Measurements from ENCODE around the gene MRPS15. TPM values are rescaled to one million over a fixed set of nuclear protein-coding genes. Genes with fewer than 3 reads are reported as not detected.

The MRPS15 gene
- total and polyA plus RNA-seq, 4 donors = 34.7 to 81.3 (median 57.8) TPM

- H3K36me3 ChIP-seq (ENCODE audit: control insufficient read depth in 1 of 2, insufficient read depth in 2 of 2, low read length in 1 of 2) = peaks cover 0 to 4% of the 10 kb centered on the region in 2 donors
- H3K4me1 ChIP-seq (ENCODE audit: control insufficient read depth in 1 of 2, insufficient read depth in 2 of 2, low read length in 2 of 2) = no peaks in the 10 kb centered on the region
- no peaks in the 10 kb centered on the region for H3K27me3 ChIP-seq (ENCODE audit: control insufficient read depth in 1 of 2, insufficient read depth in 2 of 2, low read length in 1 of 2)
- H3K9me3 ChIP-seq (ENCODE audit: control insufficient read depth, low read length) = no peaks in the 10 kb centered on the region
- H3K27ac ChIP-seq (ENCODE audit: low read depth in 1 of 2, low read length in 2 of 2) = no peak overlapping the region
- no peak overlapping the region for H3K4me3 ChIP-seq (ENCODE audit: low read length in 2 of 2)
- 79 to 82% methylated on average over 4 of the region's 4 CpGs for WGBS, 2 donors
- intact Hi-C loops (cut with DNase I) = no loop called here
- ATAC-seq (ENCODE audit: low FRiP score) (no peak), DNase-seq (no peak)
Observed at GRCh38 chr1:36432616-36433015, 31.6 kb downstream of the MRPS15 start.

- Histone ChIP-seq H3K4me3 (ENCODE audit: low read length in 2 of 2) (no peak overlapping the region), H3K27me3 (ENCODE audit: control insufficient read depth in 1 of 2, insufficient read depth in 2 of 2, low read length in 1 of 2) (no peaks in the 10 kb centered on the region), H3K27ac (ENCODE audit: low read depth in 1 of 2, low read length in 2 of 2) (no peak overlapping the region), H3K4me1 (ENCODE audit: control insufficient read depth in 1 of 2, insufficient read depth in 2 of 2, low read length in 2 of 2) (no peaks in the 10 kb centered on the region), H3K36me3 (ENCODE audit: control insufficient read depth in 1 of 2, insufficient read depth in 2 of 2, low read length in 1 of 2) (no peaks in the 10 kb centered on the region), H3K9me3 (ENCODE audit: control insufficient read depth, low read length) (no peaks in the 10 kb centered on the region)
- DNase-seq (no peak), ATAC-seq (ENCODE audit: low FRiP score) (no peak)
- intact Hi-C loops (cut with DNase I) = loop anchor here in 1 of 2 donors (10.0 kb wide), 1 partner anchor 331 kb away; no protein-coding TSS in a partner anchor
- WGBS, 2 donors = 66 to 72% methylated on average over 4 of the region's 4 CpGs
Observed at GRCh38 chr1:36425791-36426190, 38.4 kb downstream of the MRPS15 start.

- H3K4me3 ChIP-seq (ENCODE audit: low read length in 2 of 2) = no peak overlapping the region
- H3K4me1 ChIP-seq (ENCODE audit: control insufficient read depth in 1 of 2, insufficient read depth in 2 of 2, low read length in 2 of 2) = no peaks in the 10 kb centered on the region
- intact Hi-C loops (cut with DNase I) = loop anchor here (1.0 to 10.0 kb wide), 3 partner anchors 79 to 327 kb away; no protein-coding TSS in a partner anchor
- no peak overlapping the region for H3K27ac ChIP-seq (ENCODE audit: low read depth in 1 of 2, low read length in 2 of 2)
- H3K27me3 ChIP-seq (ENCODE audit: control insufficient read depth in 1 of 2, insufficient read depth in 2 of 2, low read length in 1 of 2) = no peaks in the 10 kb centered on the region
- no peak for ATAC-seq (ENCODE audit: low FRiP score)
- H3K9me3 ChIP-seq (ENCODE audit: control insufficient read depth, low read length) = no peaks in the 10 kb centered on the region
- H3K36me3 ChIP-seq (ENCODE audit: control insufficient read depth in 1 of 2, insufficient read depth in 2 of 2, low read length in 1 of 2) = peaks cover 0 to 3% of the 10 kb centered on the region in 2 donors
- no peak for DNase-seq
- 83 to 90% methylated on average over 7 of the region's 7 CpGs for WGBS, 2 donors
Observed at GRCh38 chr1:36421649-36422048, 42.5 kb downstream of the MRPS15 start.

- H3K27me3 ChIP-seq (ENCODE audit: control insufficient read depth in 1 of 2, insufficient read depth in 2 of 2, low read length in 1 of 2) = no peaks in the 10 kb centered on the region
- H3K4me3 ChIP-seq (ENCODE audit: low read length in 2 of 2) = no peak overlapping the region
- no peak overlapping the region for H3K27ac ChIP-seq (ENCODE audit: low read depth in 1 of 2, low read length in 2 of 2)
- intact Hi-C loops (cut with DNase I) = loop anchor here (1.0 to 10.0 kb wide), 3 partner anchors 78 to 326 kb away; no protein-coding TSS in a partner anchor
- no peaks in the 10 kb centered on the region for H3K9me3 ChIP-seq (ENCODE audit: control insufficient read depth, low read length)
- peaks cover 0 to 3% of the 10 kb centered on the region in 2 donors for H3K36me3 ChIP-seq (ENCODE audit: control insufficient read depth in 1 of 2, insufficient read depth in 2 of 2, low read length in 1 of 2)
- ATAC-seq (ENCODE audit: low FRiP score) (peak; percentile 95), DNase-seq (peak; percentile 89 to 97)
- WGBS, 2 donors = 13 to 22% methylated on average over 13 of the region's 13 CpGs
- no peaks in the 10 kb centered on the region for H3K4me1 ChIP-seq (ENCODE audit: control insufficient read depth in 1 of 2, insufficient read depth in 2 of 2, low read length in 2 of 2)
Observed at GRCh38 chr1:36420836-36421317, 43.3 kb downstream of the MRPS15 start.

- H3K36me3 ChIP-seq (ENCODE audit: control insufficient read depth in 1 of 2, insufficient read depth in 2 of 2, low read length in 1 of 2) = peaks cover 0 to 3% of the 10 kb centered on the region in 2 donors
- intact Hi-C loops (cut with DNase I) = loop anchor here (2.0 to 10.0 kb wide), 2 partner anchors 78 to 326 kb away; no protein-coding TSS in a partner anchor
- DNase-seq (no peak), ATAC-seq (ENCODE audit: low FRiP score) (peak; percentile 67)
- no peaks in the 10 kb centered on the region for H3K4me1 ChIP-seq (ENCODE audit: control insufficient read depth in 1 of 2, insufficient read depth in 2 of 2, low read length in 2 of 2)
- H3K27me3 ChIP-seq (ENCODE audit: control insufficient read depth in 1 of 2, insufficient read depth in 2 of 2, low read length in 1 of 2) = no peaks in the 10 kb centered on the region
- no peaks in the 10 kb centered on the region for H3K9me3 ChIP-seq (ENCODE audit: control insufficient read depth, low read length)
- H3K4me3 ChIP-seq (ENCODE audit: low read length in 2 of 2) = no peak overlapping the region
- H3K27ac ChIP-seq (ENCODE audit: low read depth in 1 of 2, low read length in 2 of 2) = no peak overlapping the region
- WGBS, 2 donors = 20 to 29% methylated on average over 5 of the region's 5 CpGs
Observed at GRCh38 chr1:36420409-36420808, 43.8 kb downstream of the MRPS15 start.

GRCh38 chr1:36419569-36419968, 44.6 kb downstream of the MRPS15 start:
- H3K27me3 ChIP-seq (ENCODE audit: control insufficient read depth in 1 of 2, insufficient read depth in 2 of 2, low read length in 1 of 2) = no peaks in the 10 kb centered on the region
- H3K36me3 ChIP-seq (ENCODE audit: control insufficient read depth in 1 of 2, insufficient read depth in 2 of 2, low read length in 1 of 2) = peaks cover 0 to 3% of the 10 kb centered on the region in 2 donors
- H3K4me1 ChIP-seq (ENCODE audit: control insufficient read depth in 1 of 2, insufficient read depth in 2 of 2, low read length in 2 of 2) = no peaks in the 10 kb centered on the region
- intact Hi-C loops (cut with DNase I) = no loop called here
- ATAC-seq (ENCODE audit: low FRiP score) = no peak
- WGBS, 2 donors = 80 to 83% methylated on average over 4 of the region's 4 CpGs
- no peak overlapping the region for H3K27ac ChIP-seq (ENCODE audit: low read depth in 1 of 2, low read length in 2 of 2)
- no peak for DNase-seq
- H3K9me3 ChIP-seq (ENCODE audit: control insufficient read depth, low read length) = no peaks in the 10 kb centered on the region
- no peak overlapping the region for H3K4me3 ChIP-seq (ENCODE audit: low read length in 2 of 2)

GRCh38 chr1:36419140-36419539, 45.0 kb downstream of the MRPS15 start:
- no peak overlapping the region for H3K4me3 ChIP-seq (ENCODE audit: low read length in 2 of 2)
- H3K27me3 ChIP-seq (ENCODE audit: control insufficient read depth in 1 of 2, insufficient read depth in 2 of 2, low read length in 1 of 2) = no peaks in the 10 kb centered on the region
- 82 to 90% methylated on average over 3 of the region's 3 CpGs for WGBS, 2 donors
- intact Hi-C loops (cut with DNase I) = no loop called here
- no peaks in the 10 kb centered on the region for H3K4me1 ChIP-seq (ENCODE audit: control insufficient read depth in 1 of 2, insufficient read depth in 2 of 2, low read length in 2 of 2)
- no peak for ATAC-seq (ENCODE audit: low FRiP score)
- DNase-seq = no peak
- no peaks in the 10 kb centered on the region for H3K9me3 ChIP-seq (ENCODE audit: control insufficient read depth, low read length)
- peaks cover 0 to 3% of the 10 kb centered on the region in 2 donors for H3K36me3 ChIP-seq (ENCODE audit: control insufficient read depth in 1 of 2, insufficient read depth in 2 of 2, low read length in 1 of 2)
- H3K27ac ChIP-seq (ENCODE audit: low read depth in 1 of 2, low read length in 2 of 2) = no peak overlapping the region

- no peak for ATAC-seq (ENCODE audit: low FRiP score)
- Histone ChIP-seq H3K4me1 (ENCODE audit: control insufficient read depth in 1 of 2, insufficient read depth in 2 of 2, low read length in 2 of 2) (no peaks in the 10 kb centered on the region), H3K9me3 (ENCODE audit: control insufficient read depth, low read length) (no peaks in the 10 kb centered on the region), H3K27ac (ENCODE audit: low read depth in 1 of 2, low read length in 2 of 2) (no peak overlapping the region), H3K4me3 (ENCODE audit: low read length in 2 of 2) (no peak overlapping the region), H3K36me3 (ENCODE audit: control insufficient read depth in 1 of 2, insufficient read depth in 2 of 2, low read length in 1 of 2) (peaks cover 0 to 3% of the 10 kb centered on the region in 2 donors), H3K27me3 (ENCODE audit: control insufficient read depth in 1 of 2, insufficient read depth in 2 of 2, low read length in 1 of 2) (no peaks in the 10 kb centered on the region)
- WGBS, 2 donors = 84 to 86% methylated on average over 9 of the region's 9 CpGs
- intact Hi-C loops (cut with DNase I) = no loop called here
- DNase-seq = no peak
Observed at GRCh38 chr1:36417931-36418330, 46.3 kb downstream of the MRPS15 start.

GRCh38 chr1:36415661-36416326, 48.4 kb downstream of the MRPS15 start:
- H3K27ac ChIP-seq (ENCODE audit: low read depth in 1 of 2, low read length in 2 of 2) = no peak overlapping the region
- intact Hi-C loops (cut with DNase I) = no loop called here
- H3K27me3 ChIP-seq (ENCODE audit: control insufficient read depth in 1 of 2, insufficient read depth in 2 of 2, low read length in 1 of 2) = no peaks in the 10 kb centered on the region
- WGBS, 2 donors = 82 to 85% methylated on average over 15 of the region's 15 CpGs
- H3K4me3 ChIP-seq (ENCODE audit: low read length in 2 of 2) = no peak overlapping the region
- ATAC-seq (ENCODE audit: low FRiP score) (no peak), DNase-seq (no peak)
- H3K9me3 ChIP-seq (ENCODE audit: control insufficient read depth, low read length) = no peaks in the 10 kb centered on the region
- H3K4me1 ChIP-seq (ENCODE audit: control insufficient read depth in 1 of 2, insufficient read depth in 2 of 2, low read length in 2 of 2) = no peaks in the 10 kb centered on the region
- H3K36me3 ChIP-seq (ENCODE audit: control insufficient read depth in 1 of 2, insufficient read depth in 2 of 2, low read length in 1 of 2) = peaks cover 0 to 3% of the 10 kb centered on the region in 2 donors
